HG02763 (cell line): ENCODE data around the gene PCDH1.
"Not testable (repeated sequence)": the region's sequence is repeated elsewhere in the genome, so short reads cannot be mapped to it uniquely, and the experiment has no call there.

Experiments
- ATAC-seq: cut with Tn5 transposase; IDR thresholded peaks from one replicate; pipeline ENCODE4 v1.9.1; 2021; ENCODE audit warnings: mild to moderate bottlenecking, moderate library complexity; ENCODE audit not compliant: unreplicated experiment

The PCDH1 gene

GRCh38 chr5:141840280-141840812, 37.9 kb downstream of the PCDH1 start:
- no peak for ATAC-seq

GRCh38 chr5:141839015-141839513, 39.1 kb downstream of the PCDH1 start:
- no peak for ATAC-seq

GRCh38 chr5:141838326-141839014, 39.7 kb downstream of the PCDH1 start:
- ATAC-seq = no peak

GRCh38 chr5:141835928-141836670, 42.1 kb downstream of the PCDH1 start:
- ATAC-seq = no peak

- ATAC-seq = no peak
Observed at GRCh38 chr5:141834331-141834730, 43.9 kb downstream of the PCDH1 start.

GRCh38 chr5:141832131-141832530, 46.1 kb downstream of the PCDH1 start:
- ATAC-seq = no peak

GRCh38 chr5:141828162-141828561, 50.0 kb downstream of the PCDH1 start:
- ATAC-seq = no peak

GRCh38 chr5:141826674-141827073, 51.5 kb downstream of the PCDH1 start:
- no peak for ATAC-seq

- ATAC-seq = no peak
Observed at GRCh38 chr5:141825791-141826560, 52.2 kb downstream of the PCDH1 start.

- ATAC-seq = no peak
Observed at GRCh38 chr5:141825241-141825671, 53.0 kb downstream of the PCDH1 start.

GRCh38 chr5:141824717-141825116, 53.5 kb downstream of the PCDH1 start:
- ATAC-seq = no peak

GRCh38 chr5:141823056-141823455, 55.2 kb downstream of the PCDH1 start:
- ATAC-seq = no peak

- no peak for ATAC-seq
Observed at GRCh38 chr5:141822144-141822543, 56.1 kb downstream of the PCDH1 start.

GRCh38 chr5:141821430-141821925, 56.7 kb downstream of the PCDH1 start:
- no peak for ATAC-seq

GRCh38 chr5:141820686-141821085, 57.5 kb downstream of the PCDH1 start:
- not testable (repeated sequence) for ATAC-seq

GRCh38 chr5:141817631-141818030, 60.6 kb downstream of the PCDH1 start:
- ATAC-seq = no peak

GRCh38 chr5:141816598-141817399, 61.4 kb downstream of the PCDH1 start:
- no peak for ATAC-seq

- ATAC-seq = no peak
Observed at GRCh38 chr5:141815796-141816180, 62.4 kb downstream of the PCDH1 start.

GRCh38 chr5:141815051-141815795, 63.0 kb downstream of the PCDH1 start:
- ATAC-seq = no peak
